Diencephalon (tissue), 1 donor: Measurements from ENCODE around the gene TAF3. TPM values are rescaled to one million over a fixed set of nuclear protein-coding genes. Genes with fewer than 3 reads are reported as not detected.

Source experiments
- total RNA-seq: library from RNA; depleted of rRNA; stranded (reverse); fragments of >200 nt; gene quantifications from one replicate; pipeline ENCODE4 v1.2.3, GENCODE V29; 2014

Gene TAF3
- total RNA-seq: 4.2 TPM

DNA sequence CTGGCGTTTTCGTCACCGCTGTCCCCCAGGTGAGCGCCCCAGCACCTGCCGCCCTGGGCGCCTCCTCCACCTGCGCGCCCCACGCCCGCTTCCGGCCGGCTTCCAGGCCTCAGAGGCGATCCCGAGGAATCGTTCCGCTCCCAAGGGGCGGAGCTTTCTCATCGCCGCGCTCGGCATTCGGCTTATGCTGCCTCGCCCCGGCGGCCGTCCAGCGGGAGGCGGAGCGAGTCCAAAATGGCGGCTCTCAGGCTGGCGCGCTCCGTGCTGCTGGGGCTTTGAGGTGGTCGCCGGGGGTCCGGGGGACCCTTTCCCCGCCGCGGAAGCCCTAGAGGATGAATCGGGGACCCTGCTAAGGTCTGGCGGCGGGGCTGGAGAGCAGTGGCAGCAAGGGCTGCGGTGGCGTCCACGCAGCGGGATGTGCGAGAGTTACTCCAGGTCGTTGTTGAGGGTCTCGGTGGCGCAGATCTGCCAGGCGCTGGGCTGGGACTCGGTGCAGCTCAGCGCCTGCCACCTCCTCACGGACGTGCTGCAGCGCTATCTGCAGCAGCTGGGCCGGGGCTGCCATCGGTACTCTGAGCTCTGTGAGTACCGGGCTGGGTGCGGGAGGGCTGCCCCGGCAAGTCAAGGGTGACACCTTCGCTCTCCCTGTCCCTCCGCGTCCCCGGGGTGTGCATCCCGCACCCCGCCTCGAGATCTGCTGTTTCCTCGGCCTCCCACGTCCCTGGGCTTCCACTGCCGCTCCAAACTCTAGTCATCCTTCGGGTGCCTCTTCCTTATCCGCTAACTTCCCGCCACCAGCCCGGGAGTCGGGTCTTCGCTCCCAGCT lies at the start of gene TAF3:
Gene TAF3, plus strand, starts transcription at position 211 of the 826 bp plus-strand sequence. Its CDS starts 205 bp downstream, at position 416.

DNA sequence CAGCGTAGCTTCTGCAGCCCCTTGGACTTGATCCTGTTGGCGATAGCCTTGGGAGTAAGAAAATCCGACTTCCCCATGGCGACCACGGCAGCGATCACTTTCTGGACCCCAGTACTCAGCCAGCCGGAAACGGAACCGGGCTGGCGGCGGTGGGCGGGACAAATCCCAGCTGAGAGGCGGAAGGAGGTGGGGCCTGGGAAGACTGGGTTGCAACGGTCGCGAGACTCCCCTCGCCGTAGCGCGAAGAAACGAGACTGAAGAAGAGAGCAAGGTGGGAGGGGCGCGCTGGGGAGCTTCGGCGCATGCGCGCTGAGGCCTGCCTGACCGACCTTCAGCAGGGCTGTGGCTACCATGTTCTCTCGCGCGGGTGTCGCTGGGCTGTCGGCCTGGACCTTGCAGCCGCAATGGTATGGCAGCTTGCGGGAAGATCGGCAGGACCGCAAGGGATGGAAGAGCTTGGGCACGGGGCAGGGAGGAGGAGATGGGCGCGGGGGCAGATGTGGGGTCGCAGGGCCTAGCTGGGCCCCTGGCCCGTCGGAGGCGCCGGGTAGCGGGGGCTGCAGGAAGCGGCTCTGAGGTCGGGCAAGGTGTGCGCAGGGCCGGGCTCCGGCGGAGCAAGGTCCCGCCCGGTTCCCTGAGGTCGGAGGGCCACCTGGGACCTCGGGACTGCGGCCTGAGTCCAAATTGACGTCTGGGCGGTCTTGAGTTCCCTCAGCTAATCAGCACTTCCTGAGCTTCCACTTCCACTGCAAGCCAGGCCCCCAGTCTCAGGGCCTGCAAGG lies 30.3 kb upstream of the TAF3 start, which contains the start of the genes ATP5F1C and KIN:
Gene ATP5F1C, plus strand, starts transcription at position 321 of the 782 bp plus-strand sequence. Its CDS starts 31 bp downstream, at position 352.
Gene KIN, minus strand, starts transcription at position 137 of the 782 bp plus-strand sequence. Its CDS starts 60 bp downstream, at position 77.

DNA sequence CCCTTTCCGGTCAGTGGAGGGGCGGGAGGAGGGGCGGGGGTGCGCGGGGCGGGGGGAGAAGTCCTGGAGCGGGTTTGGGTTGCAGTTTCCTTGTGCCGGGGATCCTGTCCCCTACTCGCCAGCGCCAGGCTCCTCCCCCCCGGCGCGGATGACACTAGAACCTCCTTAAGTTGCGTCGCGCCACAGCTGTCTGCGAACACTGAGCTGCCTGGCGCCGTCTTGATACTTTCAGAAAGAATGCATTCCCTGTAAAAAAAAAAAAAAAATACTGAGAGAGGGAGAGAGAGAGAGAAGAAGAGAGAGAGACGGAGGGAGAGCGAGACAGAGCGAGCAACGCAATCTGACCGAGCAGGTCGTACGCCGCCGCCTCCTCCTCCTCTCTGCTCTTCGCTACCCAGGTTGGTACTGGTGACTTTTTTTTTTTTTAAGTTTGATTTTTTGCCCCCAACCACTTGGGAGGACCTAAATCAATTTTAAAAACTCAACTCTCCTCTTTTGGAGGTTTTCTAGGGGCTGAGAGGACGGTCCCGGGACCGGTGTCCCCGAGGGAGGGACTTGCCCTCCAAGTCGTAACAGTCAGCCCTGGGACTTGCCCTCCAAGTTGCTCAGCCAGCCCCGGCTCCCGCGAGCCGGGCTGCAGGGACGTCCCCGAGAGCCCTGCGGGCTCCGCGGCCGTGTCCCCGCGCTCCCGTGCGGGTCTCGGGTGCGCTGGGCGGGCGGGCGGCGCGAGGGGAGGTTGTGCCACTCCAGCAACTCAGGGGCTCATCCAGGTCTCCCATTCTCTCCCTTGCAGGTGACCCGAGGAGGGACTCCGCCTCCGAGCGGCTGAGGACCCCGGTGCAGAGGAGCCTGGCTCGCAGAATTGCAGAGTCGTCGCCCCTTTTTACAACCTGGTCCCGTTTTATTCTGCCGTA lies 236.4 kb downstream of the TAF3 start, which contains the start of gene GATA3:
Gene GATA3, plus strand, starts transcription at position 195 of the 914 bp plus-strand sequence. CDS start 968 bp downstream, outside the sequence.

Other genes starting within 250 kb of the TAF3 start
- gene ITIH5, start 151.5 kb upstream of the TAF3 start, total RNA-seq: 18.9 TPM
- 7.6 TPM for gene ITIH2, start 115.2 kb upstream of the TAF3 start, total RNA-seq
- 11.1 TPM for gene KIN, start 30.5 kb upstream of the TAF3 start, total RNA-seq
- 322 TPM for gene ATP5F1C, start 30.3 kb upstream of the TAF3 start, total RNA-seq
- gene GATA3, start 236.2 kb downstream of the TAF3 start, total RNA-seq: 0.69 TPM